Esophagus muscularis mucosa (tissue), 3 donors: Measurements from ENCODE around the gene NTHL1.

Experiments
- POLR2A ChIP-seq: fragments of 450-650 bp; IDR thresholded peaks from one replicate; pipeline ENCODE4 v1.6.1; 2017; ENCODE audit warnings: antibody characterized with exemption, moderate library complexity, mild to moderate bottlenecking, low read depth
- POLR2AphosphoS5 ChIP-seq, 2 donors: sonication (generic); formaldehyde crosslinking; IDR thresholded peaks; one replicate each; pipeline ENCODE4 v1.6.1; 2017; ENCODE audit warnings: antibody characterized with exemption in 2 of 2
- TF ChIP-seq, protein P1 (sequence below), 3 experiments: fragments of 200-600 bp in 2 of 3; fragments of 450-650 bp in 1 of 3; sonication (generic) in 2 of 3; IDR thresholded peaks; one replicate each; pipeline ENCODE4 v1.5.1; 2017 to 2019; ENCODE audit warnings: antibody characterized with exemption in 3 of 3, mild to moderate bottlenecking in 2 of 3, moderate library complexity in 1 of 3

DNA sequence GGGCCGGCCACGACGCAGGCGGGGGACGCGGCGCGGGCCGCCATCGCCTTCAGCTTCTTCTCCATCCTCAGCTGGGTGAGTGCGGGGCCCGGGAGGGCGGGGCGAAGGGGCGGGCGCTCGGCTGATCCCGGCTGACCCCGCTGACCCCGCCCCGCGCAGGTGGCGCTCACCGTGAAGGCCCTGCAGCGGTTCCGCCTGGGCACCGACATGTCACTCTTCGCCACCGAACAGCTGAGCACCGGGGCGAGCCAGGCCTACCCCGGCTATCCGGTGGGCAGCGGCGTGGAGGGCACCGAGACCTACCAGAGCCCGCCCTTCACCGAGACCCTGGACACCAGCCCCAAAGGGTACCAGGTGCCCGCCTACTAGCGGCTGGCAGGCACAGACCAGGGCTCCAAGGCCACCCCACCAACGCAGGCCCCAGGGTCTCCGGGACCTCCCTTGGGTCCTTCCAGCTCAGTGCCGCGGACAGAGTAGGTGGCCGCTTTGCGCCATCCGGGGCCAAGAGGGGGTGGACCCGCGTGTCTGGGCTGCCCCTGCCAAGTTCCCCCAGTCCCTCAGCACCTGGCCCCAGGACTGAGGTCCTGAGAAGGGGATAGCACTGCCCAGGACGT is 54.8 kb downstream of the NTHL1 start:
- TF ChIP-seq, protein P1, sequence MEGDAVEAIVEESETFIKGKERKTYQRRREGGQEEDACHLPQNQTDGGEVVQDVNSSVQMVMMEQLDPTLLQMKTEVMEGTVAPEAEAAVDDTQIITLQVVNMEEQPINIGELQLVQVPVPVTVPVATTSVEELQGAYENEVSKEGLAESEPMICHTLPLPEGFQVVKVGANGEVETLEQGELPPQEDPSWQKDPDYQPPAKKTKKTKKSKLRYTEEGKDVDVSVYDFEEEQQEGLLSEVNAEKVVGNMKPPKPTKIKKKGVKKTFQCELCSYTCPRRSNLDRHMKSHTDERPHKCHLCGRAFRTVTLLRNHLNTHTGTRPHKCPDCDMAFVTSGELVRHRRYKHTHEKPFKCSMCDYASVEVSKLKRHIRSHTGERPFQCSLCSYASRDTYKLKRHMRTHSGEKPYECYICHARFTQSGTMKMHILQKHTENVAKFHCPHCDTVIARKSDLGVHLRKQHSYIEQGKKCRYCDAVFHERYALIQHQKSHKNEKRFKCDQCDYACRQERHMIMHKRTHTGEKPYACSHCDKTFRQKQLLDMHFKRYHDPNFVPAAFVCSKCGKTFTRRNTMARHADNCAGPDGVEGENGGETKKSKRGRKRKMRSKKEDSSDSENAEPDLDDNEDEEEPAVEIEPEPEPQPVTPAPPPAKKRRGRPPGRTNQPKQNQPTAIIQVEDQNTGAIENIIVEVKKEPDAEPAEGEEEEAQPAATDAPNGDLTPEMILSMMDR (IDR thresholded peaks at IDR 0.05) = no peak
- TF ChIP-seq POLR2A (no peak), POLR2AphosphoS5 (IDR thresholded peaks at IDR 0.05) (no peak)
